NCI-H2081 (cell line): ENCODE measurements around the gene DCN.

Experiments used
- DNase-seq, 2 experiments: peaks; one replicate each; lab custom pipeline; 2025; lab: John Stamatoyannopoulos, UW

The DCN gene

DNA sequence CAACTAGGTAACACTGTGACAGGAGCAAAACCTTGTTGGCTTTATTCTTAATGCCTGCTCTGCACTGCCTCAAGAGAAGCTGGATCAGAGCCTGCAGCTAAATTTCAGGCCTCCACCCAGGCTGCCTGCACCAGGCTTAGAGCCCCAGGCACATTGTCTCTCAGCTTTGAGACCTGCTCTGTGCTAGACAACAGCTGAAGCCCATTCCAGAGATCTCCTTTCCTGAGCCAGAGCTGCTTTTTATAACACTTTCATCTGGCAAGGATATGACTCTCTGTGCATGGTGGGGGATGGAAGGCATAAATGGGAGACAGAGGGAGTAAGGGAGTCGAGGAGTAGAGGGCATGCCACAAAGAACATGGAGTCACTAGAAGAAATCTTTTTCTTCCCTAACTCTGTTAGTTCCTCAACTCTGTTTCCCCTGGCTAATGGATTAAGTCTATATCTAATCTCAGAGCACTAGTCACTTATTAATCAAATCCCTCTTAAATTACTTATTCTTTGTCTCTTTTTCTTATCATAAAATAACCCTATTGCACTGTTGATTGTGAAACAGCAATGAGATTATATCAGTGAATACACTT is 44.2 kb downstream of the DCN start:
- DNase-seq = no peak

DNA sequence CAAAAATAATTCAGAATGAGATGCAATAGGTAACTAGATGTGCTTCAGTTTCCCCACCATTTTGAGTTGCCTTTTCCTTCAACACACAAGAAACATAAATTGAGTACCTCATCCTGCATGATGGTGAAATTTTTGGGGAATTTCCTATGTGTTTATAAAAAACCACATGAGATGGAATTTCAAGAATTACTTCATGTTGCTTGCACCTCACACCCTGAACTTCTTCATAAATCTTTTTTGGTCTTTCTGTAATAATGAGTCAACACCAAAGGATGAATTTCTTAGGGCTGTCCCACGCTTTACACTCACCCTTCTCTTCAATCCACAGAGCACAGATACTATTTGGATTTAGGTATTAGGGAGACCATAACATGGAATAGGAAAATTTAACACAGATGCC is 48.7 kb downstream of the DCN start:
- no peak for DNase-seq

DNA sequence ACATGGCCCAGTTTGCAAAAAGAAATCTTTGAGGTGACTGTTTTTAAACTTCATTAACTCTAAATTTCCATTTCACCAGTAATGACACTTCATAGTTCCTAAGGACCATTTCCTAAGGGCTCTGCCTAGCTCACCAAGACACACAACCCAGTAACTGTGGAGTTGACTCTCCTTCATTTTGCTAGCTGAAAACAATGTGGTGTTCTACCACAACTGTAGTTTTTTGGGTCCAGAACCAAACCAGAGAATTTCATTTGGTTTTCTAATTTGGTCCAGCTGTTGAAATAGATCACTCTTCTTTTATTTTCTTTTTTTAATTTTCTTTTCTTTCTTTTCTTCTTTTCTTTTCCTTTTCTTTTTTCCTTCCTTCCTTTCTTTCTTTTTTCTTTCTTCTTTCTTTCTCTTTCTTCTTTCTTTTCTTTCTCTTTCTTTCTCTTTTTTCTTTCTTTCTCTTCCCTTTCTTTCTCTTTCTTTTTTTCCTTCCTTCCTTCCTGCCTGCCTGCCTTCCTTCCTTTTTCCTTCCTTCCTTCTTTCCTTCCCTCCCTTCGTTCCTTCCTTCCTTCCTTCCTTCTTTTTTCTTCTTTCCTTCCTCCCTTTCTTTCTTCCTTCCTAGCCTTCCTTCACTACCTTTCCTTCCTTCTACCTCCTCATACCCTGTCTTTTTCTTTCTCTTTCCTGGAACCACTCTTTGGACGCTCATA is 52.8 kb downstream of the DCN start:
- DNase-seq = no peak

DNA sequence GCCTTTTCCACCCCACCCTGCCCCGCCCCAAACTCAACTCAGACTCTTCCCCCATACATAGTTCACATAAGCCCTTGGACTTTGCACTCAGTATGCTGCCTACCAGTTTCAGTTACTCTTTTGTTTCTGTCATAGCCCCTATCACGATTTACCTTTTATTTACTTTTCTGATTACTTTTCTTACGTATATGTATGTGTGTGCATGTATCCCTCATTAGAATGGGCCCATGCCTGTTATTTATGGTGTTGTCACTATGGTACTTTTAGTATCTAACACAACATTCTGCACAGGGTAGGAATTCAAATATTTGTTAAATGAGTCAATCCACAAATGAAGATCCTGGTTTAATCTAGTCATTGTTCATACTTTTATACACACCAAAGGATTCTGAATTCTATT is 54.9 kb downstream of the DCN start:
- DNase-seq = no peak

DNA sequence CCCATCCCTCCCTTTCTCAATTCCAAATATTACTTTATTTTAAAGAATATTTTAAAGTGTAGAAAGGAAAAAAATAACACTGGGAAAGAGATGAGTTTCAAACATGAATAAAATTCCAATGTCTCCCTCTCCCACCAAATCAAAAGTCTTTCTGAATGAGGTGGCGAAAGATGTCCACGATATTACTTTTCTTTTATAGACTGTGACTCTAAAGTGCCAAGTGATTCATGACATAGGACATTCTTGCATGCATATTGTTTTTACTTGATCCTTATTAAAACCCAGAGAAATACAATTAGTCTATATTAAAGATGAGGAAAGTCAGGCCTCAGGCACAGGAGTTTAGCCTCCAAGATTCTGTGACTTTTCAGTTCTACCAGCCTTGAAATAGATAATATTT is 55.3 kb downstream of the DCN start:
- DNase-seq = no peak

DNA sequence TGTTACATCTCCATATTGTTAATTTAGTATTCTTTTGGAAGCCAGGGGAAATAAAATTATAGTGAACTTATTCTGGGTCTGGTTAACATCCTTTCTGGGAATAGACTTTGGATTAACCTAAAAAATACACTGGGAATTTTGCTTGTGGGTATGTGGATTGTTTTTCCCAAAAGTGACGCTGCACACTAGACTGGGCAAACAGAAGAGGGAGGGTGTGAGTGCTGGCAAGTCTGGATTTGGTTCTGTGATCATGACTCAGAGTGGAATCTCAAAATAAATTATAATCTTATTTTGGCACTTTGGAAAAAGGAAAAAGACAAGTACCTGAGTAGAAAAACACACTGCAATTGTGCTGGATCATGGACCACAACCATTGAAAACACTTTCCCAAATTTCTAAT is 56.1 kb downstream of the DCN start:
- DNase-seq = no peak

DNA sequence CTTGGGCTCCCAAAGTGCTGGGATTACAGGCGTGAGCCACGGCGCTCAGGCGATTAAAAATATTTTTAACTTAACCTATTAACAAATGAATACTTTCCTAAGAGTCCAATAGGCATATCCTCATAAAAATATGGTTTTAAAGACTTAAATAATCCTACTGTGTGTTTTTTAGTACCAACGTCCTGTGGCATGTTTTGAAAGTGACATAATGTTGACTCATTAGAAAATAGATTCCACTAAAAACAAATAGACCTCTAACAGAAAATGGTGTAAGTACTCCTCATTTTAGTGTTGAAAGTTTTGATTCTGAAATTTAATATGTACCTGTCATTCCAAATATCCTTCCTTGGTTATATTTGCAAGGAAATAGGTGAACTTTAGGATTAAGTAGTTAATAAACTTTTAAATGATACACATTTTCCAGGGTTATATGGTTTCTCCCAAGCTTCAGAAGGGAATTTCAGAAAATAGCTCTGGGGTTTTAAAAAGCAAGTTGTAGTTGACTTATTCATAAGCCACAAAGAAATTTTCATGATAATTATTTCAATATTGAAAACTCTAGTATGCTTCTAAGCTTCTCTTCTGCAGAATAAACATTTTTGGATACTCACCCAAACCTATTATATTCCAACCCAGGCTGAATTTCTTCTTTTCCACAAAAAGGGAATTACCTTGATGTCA is 59.2 kb downstream of the DCN start:
- DNase-seq = no peak

DNA sequence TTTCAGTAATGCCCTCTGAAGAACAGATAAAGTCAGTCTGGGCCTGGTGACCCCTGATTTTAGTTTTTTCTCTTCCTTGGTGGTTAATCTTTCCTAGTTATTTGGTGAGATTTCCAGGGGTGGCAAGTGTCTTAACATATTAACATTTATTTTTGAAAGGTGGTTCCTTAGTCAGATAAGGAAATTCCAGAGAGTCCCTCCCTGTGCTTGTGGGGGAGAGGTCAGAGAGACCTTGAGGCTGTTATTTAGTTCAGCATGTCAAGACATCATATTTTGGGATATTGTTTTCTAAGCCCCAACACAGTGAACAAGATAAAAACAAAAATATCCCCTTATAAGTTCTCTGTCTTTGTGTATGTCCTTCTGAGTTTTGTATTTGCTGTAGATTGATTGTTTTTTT is 61.8 kb downstream of the DCN start:
- no peak for DNase-seq

DNA sequence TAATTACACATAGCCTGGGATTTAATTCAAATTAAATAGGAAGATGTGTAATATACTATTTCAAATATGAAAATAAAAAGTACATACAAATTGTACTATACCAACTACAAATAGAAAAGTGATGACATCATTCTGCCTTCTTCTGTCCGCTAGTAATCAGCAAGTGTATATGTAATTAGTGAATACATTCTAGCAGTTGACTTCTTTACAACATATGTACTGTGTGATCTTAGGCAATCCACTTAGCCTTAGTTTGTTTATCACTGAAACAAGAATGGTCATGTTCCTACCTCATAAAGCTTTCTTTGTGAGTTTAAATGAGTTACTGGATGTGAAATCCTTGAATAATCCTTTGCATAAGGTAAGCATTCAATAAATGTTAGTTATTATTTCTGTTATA is 63.5 kb downstream of the DCN start:
- no peak for DNase-seq

DNA sequence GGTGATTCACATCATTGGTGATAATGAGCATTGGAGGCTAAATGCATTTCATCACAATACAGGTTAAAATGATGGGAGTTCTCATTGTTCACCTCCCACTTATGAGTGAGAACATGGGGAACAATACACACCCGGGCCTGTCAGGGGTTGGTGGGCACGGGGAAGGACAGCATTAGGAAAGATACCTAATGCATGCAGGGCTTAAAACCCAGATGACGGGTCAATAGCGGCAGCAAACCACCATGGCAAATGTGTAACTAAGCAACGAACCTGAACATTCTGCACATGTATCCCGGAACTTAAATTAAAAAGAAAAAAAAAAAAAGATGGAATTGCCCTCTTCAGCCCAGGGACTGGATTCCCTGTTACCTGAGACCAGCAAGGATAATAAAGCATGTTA is 69.0 kb downstream of the DCN start:
- DNase-seq = no peak

DNA sequence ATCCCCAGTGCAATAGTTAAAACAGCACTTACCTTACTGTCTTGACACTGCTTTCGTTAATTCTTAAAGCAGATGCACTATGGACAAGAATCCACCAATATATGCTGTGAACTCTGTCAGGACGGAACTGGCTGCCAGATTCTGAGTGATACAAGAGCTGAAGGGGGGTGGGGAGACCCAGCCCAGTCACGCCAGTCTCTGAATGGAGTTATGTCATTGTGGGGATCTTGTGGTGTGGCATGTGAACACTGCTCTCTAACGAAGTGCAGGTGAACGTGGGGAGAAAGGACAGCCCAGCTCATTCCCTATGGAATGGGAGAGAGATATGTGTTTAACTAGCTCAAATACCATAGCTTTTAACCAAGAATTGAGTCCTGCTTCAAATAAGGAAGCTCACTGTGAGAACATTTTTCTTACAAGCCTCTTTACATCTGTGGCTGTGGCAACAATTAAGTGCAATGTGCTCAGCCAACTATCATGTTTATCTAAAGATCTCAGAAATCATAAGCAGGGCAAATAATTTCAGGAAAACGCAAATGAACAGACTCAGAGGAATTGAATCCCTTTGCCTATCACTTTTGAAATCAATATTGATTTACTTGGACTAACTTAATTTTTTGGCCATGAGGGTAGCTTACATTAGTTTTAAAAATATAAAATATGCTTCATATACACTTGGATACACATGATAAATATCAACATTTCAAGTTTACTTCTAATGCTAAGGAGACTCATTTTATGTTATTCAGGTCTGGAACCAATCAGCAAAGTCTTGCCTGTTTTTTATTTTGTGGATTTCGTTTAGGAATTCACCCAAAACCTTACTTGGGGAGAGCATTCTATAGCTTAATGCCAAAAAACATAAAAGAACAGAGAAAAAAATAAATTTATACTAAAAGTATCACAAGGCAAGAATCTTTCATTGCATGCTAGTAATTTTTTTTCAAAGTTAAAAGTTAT is 71.0 kb downstream of the DCN start, which contains the start of gene LUM:
LUM (minus strand) TSS at position 129 of the 960 bp plus-strand sequence. CDS start 2,515 bp downstream, outside the sequence.
- DNase-seq = no peak

DNA sequence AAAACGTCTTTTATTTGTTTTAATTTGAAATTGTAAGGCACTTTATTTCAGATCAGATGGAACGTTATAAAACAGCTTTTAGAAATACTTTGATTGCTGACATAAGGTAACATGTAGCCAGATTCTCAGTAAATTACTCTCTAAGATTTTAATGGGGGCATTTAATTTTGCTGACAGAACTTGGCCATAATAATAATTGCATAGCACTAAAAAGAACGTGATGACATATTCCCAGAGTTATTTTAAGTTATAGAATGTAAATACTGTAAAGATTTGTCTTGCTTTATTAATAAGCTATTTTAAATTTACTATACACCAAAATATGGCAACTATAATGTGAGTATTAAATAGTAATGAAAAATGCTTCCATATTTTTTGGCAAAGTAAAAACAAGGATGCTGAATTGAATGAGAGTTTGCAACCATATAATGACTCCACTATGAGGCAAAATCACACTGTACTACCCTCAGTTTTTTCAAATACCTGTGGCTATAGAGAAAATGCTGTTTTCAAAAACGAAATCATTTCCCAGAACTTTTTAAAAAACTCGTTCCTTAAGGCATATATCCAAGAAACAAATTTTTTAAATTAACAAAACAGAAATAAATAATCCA is 72.2 kb downstream of the DCN start:
- no peak for DNase-seq

DNA sequence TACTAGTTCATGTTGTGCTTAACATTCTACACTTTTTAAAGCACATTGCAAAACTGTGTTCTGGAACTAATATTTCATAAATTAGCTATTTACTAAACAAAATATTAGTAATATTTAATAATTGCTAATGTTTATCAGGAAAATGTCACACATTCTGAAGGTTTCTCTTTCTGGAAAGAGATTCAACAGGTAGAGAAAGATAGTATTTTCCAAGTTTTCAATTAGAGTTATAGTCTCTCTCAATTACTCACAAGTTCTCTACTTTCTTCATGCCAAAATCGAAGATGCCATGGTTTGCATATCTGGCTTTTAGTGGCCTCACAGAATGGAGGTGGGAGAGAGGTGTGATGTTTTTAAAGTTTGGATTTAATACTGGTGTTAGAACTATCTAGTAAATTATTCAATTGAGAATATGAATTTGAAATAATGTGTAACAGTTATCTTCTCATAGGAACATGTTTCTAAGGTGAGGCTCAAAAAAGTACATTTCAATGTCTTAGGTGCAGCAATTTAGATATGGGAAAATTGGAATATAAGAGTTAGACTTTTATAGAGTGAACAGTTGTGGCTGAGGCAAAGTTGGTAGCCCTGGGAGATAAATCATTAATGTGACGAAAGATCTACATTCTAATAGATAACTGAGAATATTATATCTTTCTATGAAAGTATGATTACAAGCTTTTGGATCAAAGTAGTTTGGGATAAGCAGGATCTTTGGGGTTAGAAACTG is 72.9 kb downstream of the DCN start:
- DNase-seq = no peak

DNA sequence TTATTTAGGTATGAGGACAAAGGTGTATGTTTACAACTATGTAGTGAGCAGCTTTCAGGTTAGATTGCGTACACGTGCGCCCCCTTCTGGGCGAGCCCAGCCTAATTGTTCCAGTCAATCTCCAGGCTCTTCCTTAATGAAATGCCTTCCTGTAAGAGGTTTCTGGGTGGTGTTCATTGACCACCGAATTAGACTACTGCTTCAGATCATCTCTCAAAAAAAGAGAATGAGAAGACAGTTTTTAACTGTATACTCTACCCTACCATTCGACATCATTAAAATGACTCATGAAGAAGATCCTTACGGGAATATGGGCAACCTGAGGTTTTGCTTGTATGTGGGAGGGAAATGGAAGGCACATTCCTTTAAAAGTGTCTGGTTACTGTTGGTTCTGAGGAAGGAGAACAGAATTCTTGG is 73.5 kb downstream of the DCN start:
- peak; percentile 21 to 41 for DNase-seq

DNA sequence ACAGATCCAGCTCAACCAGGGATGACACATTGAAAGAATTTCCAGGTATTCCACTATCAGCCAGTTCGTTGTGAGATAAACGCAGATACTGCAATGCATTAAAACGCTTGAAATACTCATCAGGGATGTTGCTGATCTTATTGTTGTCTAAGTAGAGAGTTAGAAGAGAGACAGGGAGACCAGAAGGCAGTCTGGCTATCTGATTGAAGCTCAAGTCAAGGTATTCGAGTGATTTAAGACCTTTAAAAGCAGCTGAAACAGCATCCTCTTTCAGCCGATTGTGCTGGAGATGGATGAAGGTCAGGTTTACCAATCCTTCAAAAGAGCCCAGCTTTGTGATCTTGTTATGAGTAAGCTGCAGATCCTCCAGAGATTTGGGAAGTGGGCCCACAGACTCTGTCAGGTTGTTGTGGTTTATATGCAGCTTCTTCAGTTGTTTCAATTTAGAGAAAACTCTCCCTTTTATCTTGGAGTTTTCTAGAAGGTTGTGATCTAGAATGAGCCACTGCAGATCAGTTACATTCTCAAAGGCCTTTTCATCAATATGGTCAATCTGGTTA is 74.3 kb downstream of the DCN start:
- DNase-seq = no peak

DNA sequence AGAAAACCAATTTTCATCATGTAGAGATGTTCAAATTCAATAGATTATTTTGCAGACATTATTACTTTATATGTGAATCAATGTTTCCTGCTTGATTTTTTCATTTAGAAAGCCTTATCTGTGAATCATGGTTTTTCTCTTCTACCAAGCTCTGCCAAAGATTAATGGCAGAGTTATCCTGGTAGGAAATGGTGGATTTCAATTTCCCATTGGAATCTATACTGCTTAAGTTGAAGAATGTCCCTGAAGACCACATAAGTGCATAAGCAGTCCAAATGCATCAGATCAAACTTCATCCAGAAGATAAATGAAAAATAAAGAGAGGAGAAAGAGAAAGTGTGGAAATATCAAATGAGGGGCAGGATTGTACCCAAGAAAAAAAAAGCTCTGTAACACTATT is 76.3 kb downstream of the DCN start:
- no peak for DNase-seq

DNA sequence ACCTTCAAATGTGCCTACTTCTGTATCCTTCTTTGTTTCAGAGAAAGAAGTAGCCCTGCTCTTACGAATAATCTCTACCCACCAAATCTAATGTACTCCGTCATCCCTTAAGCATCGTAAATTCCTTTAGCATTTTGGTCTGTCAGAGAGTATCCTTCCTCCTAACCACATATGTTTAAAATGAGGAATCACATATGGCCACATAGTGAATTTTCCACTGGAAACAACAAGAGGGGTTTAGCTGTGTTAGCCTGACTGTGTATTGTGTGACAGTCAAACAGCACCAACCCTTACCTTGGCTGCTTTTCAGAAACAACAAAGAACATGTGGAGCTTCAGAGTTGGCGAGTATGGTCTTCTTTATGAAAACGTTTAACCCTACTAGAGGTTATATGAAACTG is 76.8 kb downstream of the DCN start:
- DNase-seq = no peak

DNA sequence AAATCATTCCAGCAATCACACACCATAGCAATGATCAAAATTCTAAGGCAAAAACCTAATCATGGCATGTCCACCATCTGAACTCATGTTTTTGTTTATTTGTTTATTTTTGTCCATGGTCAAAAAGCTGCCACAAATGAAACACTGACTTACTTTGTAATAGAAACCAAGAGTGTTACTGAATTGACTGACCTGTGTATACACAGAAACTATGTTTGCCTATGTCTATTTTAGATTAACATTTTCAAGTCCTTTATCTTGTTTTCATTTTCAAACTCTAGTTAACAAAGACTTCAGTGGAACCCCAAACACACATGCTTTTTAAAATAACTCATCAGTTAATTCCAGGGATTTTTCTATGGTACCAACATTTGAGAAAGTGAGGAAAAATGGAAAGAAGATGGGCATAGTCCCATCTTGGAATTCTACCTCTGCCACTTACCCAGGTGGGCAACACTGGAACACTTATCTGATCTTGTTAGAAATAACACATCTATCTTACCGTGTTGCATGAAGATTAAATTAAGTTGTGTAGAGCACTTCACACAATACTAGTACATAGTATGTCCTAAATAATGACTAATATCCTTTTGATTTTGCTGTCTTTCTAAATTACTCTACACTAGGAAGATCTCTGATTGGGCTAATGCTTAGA is 77.7 kb downstream of the DCN start:
- DNase-seq = no peak

DNA sequence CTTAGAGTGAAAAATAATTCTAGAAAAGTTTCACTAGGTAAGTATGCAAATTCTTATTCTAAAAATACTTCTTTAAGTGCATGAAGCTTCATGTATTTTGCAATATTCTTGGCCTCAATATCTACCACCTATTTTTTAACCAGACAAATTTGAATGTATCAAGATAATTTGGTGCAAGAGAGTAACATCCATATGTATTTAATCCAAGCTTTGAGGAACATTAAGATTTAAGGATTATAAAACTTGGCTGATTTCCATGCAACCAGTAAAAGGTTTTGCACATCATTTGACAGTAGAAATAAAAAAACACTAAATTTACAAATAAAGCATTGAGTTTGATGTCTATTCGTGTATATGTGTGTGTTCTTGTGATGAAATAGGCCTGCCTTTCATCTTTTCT is 79.0 kb downstream of the DCN start:
- no peak for DNase-seq

DNA sequence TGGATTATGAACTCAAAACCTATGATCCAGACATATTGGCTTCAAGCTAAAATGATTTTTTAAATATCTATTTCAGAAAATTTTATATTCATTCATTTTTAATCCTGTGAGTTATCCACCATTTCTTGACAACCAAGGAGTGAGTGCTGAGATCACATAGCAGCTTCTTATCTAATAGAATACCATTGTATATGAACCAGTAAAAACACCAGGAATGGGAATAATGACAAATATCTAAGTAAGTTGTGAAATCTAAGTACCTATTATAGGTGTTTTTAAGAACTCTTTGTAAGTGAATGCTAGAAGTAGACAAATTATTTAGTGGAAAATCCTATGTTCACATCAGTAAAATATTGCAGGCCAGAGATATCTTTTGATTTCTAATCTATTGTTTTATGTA is 79.5 kb downstream of the DCN start:
- DNase-seq = no peak
